ENCODE results near the gene CRB3. TPM values are rescaled to one million over a fixed set of nuclear protein-coding genes. Genes with fewer than 3 reads are reported as not detected.

The CRB3 gene
- polyA plus RNA-seq, 4 donors, result 54.8 to 120 (median 94.8) TPM

DNA sequence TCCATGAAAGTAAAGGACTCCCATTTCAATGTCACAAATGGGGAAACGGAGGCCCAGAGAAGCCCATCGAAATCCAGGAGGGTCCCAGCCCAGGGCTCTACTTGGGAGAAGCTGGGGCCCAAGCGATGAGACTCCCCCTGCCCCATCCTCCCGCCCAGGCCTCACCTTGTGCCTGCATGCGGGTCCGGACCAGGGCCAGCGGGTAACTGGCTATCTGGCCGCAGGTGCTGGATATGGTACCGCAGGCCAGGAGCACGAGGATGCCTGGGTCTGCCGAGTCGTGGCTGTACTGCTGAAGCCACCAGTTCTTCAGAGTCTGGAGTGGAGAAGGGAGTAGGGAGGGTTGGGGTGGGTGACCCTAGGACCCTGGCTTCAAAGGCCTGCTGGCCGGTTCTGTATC is 20.1 kb upstream of the CRB3 start:
- no peaks in the 10 kb centered on the region for H3K27me3 ChIP-seq (ENCODE audit: control insufficient read depth in 3 of 3, insufficient read depth in 3 of 3, low read length in 3 of 3)
- peaks cover 0 to 7% of the 10 kb centered on the region in 2 donors for H3K9me3 ChIP-seq (ENCODE audit: control insufficient read depth in 2 of 2, insufficient read depth in 1 of 2, low read depth in 1 of 2, low read length in 1 of 2)
- DNase-seq (no peak), FAIRE-seq (no peak)
- WGBS, 3 donors, result 88 to 94% (median 89%) methylated on average over 13 of the region's 13 CpGs
- peaks cover 0 to 11% (median 2%) of the 10 kb centered on the region in 3 donors for H3K36me3 ChIP-seq (ENCODE audit: control insufficient read depth in 3 of 3, insufficient read depth in 2 of 3, low read depth in 1 of 3, low read length in 3 of 3)
- H3K4me1 ChIP-seq (ENCODE audit: control insufficient read depth in 3 of 3, insufficient read depth in 2 of 3, low read depth in 1 of 3, low read length in 2 of 3), result no peaks in the 10 kb centered on the region
- no peak overlapping the region for H3K4me3 ChIP-seq (ENCODE audit: low read depth in 1 of 3, low read length in 3 of 3)
- H3K27ac ChIP-seq (ENCODE audit: low read depth in 1 of 3, low read length in 2 of 3), result no peak overlapping the region

DNA sequence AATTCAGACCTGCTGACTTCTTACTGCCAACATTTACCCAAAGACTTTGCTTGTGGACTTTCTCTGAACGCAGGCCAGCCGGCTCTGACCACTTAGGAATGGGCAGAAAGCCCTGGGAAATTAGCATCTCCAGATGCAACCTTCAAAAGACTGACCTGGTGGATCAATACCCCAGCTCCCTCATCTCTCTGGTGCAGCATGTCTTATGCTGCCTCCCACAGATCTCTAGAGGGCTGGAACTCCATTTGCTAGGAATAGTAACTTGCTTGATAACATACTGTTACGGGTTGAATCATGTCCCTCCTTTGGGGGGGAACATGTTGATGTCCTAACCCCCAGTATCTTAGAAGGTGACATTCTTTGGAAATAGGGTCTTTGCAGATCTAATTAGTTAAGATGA is 17.6 kb upstream of the CRB3 start:
- DNase-seq, result no peak
- 94 to 99% (median 99%) methylated on average over 3 of the region's 3 CpGs for WGBS, 3 donors
- Histone ChIP-seq H3K9me3 (ENCODE audit: control insufficient read depth in 2 of 2, insufficient read depth in 1 of 2, low read depth in 1 of 2, low read length in 1 of 2) (peaks cover 0 to 7% of the 10 kb centered on the region in 2 donors), H3K27ac (ENCODE audit: low read depth in 1 of 3, low read length in 2 of 3) (no peak overlapping the region), H3K27me3 (ENCODE audit: control insufficient read depth in 3 of 3, insufficient read depth in 3 of 3, low read length in 3 of 3) (no peaks in the 10 kb centered on the region), H3K36me3 (ENCODE audit: control insufficient read depth in 3 of 3, insufficient read depth in 2 of 3, low read depth in 1 of 3, low read length in 3 of 3) (peaks cover 0 to 16% (median 2%) of the 10 kb centered on the region in 3 donors), H3K4me3 (ENCODE audit: low read depth in 1 of 3, low read length in 3 of 3) (no peak overlapping the region), H3K4me1 (ENCODE audit: control insufficient read depth in 3 of 3, insufficient read depth in 2 of 3, low read depth in 1 of 3, low read length in 2 of 3) (no peaks in the 10 kb centered on the region)
- no peak for FAIRE-seq

DNA sequence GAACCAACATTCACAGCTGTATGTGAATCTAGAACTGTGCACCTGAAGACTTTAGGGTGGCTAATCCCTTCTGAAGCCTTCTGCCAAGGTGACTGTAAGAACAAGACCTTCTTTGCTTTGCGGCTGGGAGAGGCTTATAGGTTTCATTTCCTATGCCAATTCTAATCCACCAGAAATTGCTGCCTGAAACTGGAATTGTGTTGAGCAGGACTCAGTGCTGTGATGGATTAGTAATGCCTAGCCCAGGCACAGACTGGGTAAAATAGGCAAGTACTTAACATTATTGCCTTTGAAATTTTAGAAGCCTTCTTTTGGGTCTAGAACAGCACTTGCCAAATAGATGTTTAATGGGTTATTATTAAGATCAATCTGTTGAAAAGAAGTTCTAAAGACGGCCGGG is 16.0 kb upstream of the CRB3 start:
- H3K4me1 ChIP-seq (ENCODE audit: control insufficient read depth in 3 of 3, insufficient read depth in 2 of 3, low read depth in 1 of 3, low read length in 2 of 3), result no peaks in the 10 kb centered on the region
- peaks cover 2 to 19% (median 5%) of the 10 kb centered on the region in 3 donors for H3K36me3 ChIP-seq (ENCODE audit: control insufficient read depth in 3 of 3, insufficient read depth in 2 of 3, low read depth in 1 of 3, low read length in 3 of 3)
- H3K4me3 ChIP-seq (ENCODE audit: low read depth in 1 of 3, low read length in 3 of 3), result no peak overlapping the region
- no peaks in the 10 kb centered on the region for H3K27me3 ChIP-seq (ENCODE audit: control insufficient read depth in 3 of 3, insufficient read depth in 3 of 3, low read length in 3 of 3)
- peaks cover 0 to 8% of the 10 kb centered on the region in 2 donors for H3K9me3 ChIP-seq (ENCODE audit: control insufficient read depth in 2 of 2, insufficient read depth in 1 of 2, low read depth in 1 of 2, low read length in 1 of 2)
- no peak for FAIRE-seq
- no peak overlapping the region for H3K27ac ChIP-seq (ENCODE audit: low read depth in 1 of 3, low read length in 2 of 3)
- WGBS, 3 donors, result 93 to 97% (median 95%) methylated on average over 3 of the region's 3 CpGs
- DNase-seq, result no peak

DNA sequence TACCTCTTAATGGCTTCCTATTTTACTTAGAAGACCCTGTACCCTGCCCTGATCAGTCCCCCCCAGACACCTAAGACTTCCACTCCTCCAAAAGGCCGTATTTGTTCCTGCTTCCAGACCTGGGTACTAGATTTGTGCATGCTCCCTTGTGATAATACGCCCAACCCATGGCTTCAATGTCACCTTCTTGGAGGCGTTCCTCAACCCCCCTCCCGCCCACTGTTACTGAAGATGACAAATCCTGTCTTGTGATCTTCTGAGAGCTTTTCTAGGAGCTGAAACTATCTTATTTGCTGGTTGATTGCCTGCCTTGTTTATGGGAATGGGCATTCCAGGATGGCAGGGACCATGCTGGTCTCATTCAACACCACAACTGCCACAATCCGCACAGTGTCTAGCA is 13.9 kb upstream of the CRB3 start:
- H3K27ac ChIP-seq (ENCODE audit: low read depth in 1 of 3, low read length in 2 of 3), result no peak overlapping the region
- peaks cover 2 to 27% of the 10 kb centered on the region in 2 donors for H3K9me3 ChIP-seq (ENCODE audit: control insufficient read depth in 2 of 2, insufficient read depth in 1 of 2, low read depth in 1 of 2, low read length in 1 of 2)
- H3K4me1 ChIP-seq (ENCODE audit: control insufficient read depth in 3 of 3, insufficient read depth in 2 of 3, low read depth in 1 of 3, low read length in 2 of 3), result no peaks in the 10 kb centered on the region
- WGBS, 3 donors, result 95 to 96% (median 96%) methylated on average over 5 of the region's 5 CpGs
- H3K4me3 ChIP-seq (ENCODE audit: low read depth in 1 of 3, low read length in 3 of 3), result no peak overlapping the region
- H3K36me3 ChIP-seq (ENCODE audit: control insufficient read depth in 3 of 3, insufficient read depth in 2 of 3, low read depth in 1 of 3, low read length in 3 of 3), result peaks cover 4 to 34% (median 15%) of the 10 kb centered on the region in 3 donors
- DNase-seq, result no peak
- no peaks in the 10 kb centered on the region for H3K27me3 ChIP-seq (ENCODE audit: control insufficient read depth in 3 of 3, insufficient read depth in 3 of 3, low read length in 3 of 3)
- no peak for FAIRE-seq

DNA sequence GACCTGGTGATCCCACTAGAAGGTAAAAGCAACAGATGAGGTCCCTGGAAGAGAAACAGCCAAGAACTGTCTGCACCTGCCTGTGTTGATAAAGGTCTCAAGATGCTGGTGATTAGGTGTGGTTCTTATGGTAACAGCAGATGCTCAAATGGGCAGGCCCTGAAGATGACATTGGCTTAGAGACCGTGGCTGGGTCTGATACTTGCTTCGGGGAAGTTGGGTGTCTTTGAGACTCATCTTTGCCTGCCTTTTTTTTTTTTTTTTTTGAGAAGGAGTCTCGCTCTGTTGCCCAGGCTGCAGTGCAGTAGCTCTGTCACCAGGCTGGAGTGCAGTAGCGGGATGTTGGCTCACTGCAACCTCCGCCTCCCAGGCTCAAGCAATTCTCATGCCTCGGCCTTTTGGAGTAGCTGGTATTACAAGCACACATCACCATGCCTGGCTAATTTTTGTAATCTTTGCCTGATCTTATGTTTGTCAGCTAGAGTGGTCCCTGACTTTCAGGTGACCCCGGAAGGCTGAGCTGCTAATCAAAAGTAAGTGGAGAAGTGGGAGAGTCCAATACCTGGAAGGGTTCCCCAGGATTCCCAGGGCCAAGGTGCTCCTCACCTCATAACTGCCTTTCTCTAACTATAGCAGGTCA is 12.4 kb upstream of the CRB3 start:
- FAIRE-seq, result no peak
- 91 to 99% (median 92%) methylated on average over 7 of the region's 7 CpGs for WGBS, 3 donors

DNA sequence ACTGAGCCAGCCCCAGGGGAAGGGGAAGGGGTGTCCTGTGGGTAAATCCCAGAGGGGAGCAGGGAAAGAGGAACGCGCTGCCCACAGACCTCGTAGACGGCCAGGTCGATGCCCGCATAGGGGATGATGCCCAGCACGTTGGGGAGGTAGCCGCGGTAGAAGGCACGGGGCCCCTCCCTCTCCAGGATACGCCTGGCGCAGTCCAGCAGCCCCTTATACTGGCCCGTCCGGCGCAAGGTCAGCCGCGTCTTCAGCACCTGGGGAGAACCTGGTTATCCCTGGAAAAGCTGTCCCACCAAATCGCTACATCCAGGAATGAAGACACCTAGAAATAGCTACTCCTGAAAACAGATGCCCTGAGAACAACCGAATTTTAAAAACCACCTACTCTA is 11.9 kb upstream of the CRB3 start:
- FAIRE-seq (no peak), DNase-seq (no peak)
- H3K9me3 ChIP-seq (ENCODE audit: control insufficient read depth in 2 of 2, insufficient read depth in 1 of 2, low read depth in 1 of 2, low read length in 1 of 2), result peaks cover 2 to 20% of the 10 kb centered on the region in 2 donors
- H3K36me3 ChIP-seq (ENCODE audit: control insufficient read depth in 3 of 3, insufficient read depth in 2 of 3, low read depth in 1 of 3, low read length in 3 of 3), result peaks cover 8 to 38% (median 18%) of the 10 kb centered on the region in 3 donors
- no peaks in the 10 kb centered on the region for H3K27me3 ChIP-seq (ENCODE audit: control insufficient read depth in 3 of 3, insufficient read depth in 3 of 3, low read length in 3 of 3)
- H3K4me3 ChIP-seq (ENCODE audit: low read depth in 1 of 3, low read length in 3 of 3), result no peak overlapping the region
- no peak overlapping the region for H3K27ac ChIP-seq (ENCODE audit: low read depth in 1 of 3, low read length in 2 of 3)
- no peaks in the 10 kb centered on the region for H3K4me1 ChIP-seq (ENCODE audit: control insufficient read depth in 3 of 3, insufficient read depth in 2 of 3, low read depth in 1 of 3, low read length in 2 of 3)
- WGBS, 3 donors, result 96 to 97% (median 97%) methylated on average over 18 to 19 of the region's 19 CpGs

More for the DNA sequence above, 12.4 kb upstream of the CRB3 start:
- Histone ChIP-seq H3K36me3 (ENCODE audit: control insufficient read depth in 3 of 3, insufficient read depth in 2 of 3, low read depth in 1 of 3, low read length in 3 of 3) (peaks cover 8 to 37% (median 18%) of the 10 kb centered on the region in 3 donors), H3K27ac (ENCODE audit: low read depth in 1 of 3, low read length in 2 of 3) (no peak overlapping the region), H3K4me3 (ENCODE audit: low read depth in 1 of 3, low read length in 3 of 3) (no peak overlapping the region), H3K4me1 (ENCODE audit: control insufficient read depth in 3 of 3, insufficient read depth in 2 of 3, low read depth in 1 of 3, low read length in 2 of 3) (no peaks in the 10 kb centered on the region), H3K9me3 (ENCODE audit: control insufficient read depth in 2 of 2, insufficient read depth in 1 of 2, low read depth in 1 of 2, low read length in 1 of 2) (peaks cover 2 to 20% of the 10 kb centered on the region in 2 donors), H3K27me3 (ENCODE audit: control insufficient read depth in 3 of 3, insufficient read depth in 3 of 3, low read length in 3 of 3) (no peaks in the 10 kb centered on the region)
- DNase-seq, result no peak

DNA sequence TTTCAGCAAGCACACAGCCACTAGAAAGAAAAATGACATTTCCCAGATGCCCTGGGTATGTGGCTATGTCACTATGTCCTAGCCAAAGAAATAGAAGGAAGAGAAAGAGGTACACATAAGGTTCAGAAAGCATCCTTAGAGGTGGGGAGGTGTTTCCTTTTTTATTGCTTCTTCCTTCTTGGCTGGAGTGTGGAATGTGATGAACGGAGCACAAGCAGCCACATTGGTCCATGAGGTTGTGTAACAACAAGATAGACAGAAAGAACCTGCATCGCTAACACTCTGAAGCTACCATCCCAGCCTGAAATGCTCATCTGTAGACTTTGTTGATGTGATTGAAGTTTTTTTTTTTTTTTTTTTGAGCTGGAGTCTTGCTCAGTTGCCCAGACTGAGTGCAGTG is 11.2 kb upstream of the CRB3 start:
- Histone ChIP-seq H3K4me3 (ENCODE audit: low read depth in 1 of 3, low read length in 3 of 3) (no peak overlapping the region), H3K9me3 (ENCODE audit: control insufficient read depth in 2 of 2, insufficient read depth in 1 of 2, low read depth in 1 of 2, low read length in 1 of 2) (peaks cover 2 to 20% of the 10 kb centered on the region in 2 donors)
- FAIRE-seq, result no peak

DNA sequence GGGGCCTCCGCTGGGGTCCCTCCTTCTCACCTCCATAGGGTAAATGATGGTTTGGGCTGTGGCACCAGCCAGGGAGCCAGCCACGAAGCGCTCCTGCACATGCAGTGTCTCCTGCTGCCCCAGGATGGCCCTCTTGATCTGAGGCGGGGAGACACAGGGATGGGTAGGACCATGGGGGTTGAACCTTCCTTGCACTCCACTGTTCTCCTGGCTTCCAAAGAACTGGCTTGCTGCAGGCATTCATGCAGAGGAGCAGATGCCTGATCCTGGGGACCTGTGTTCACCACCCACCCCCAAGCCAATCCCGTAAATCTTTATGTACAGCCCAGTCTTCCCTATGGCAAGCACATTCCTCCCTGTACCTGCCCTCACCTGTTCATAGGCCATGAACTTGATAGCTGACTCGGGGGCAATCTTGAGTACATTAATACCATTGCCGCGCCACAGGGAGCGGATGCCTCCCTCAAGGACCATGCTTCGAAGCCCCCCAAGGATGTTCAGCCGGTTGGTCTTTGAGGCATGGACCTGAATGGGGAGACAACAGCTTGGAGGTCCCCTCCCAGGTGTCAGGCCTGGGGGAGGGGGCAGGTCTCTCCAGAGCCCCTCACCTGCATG is 10.0 kb upstream of the CRB3 start:
- Histone ChIP-seq H3K4me1 (ENCODE audit: control insufficient read depth in 3 of 3, insufficient read depth in 2 of 3, low read depth in 1 of 3, low read length in 2 of 3) (peaks cover 0 to 6% (median 0%) of the 10 kb centered on the region in 3 donors), H3K9me3 (ENCODE audit: control insufficient read depth in 2 of 2, insufficient read depth in 1 of 2, low read depth in 1 of 2, low read length in 1 of 2) (peaks cover 2 to 20% of the 10 kb centered on the region in 2 donors), H3K36me3 (ENCODE audit: control insufficient read depth in 3 of 3, insufficient read depth in 2 of 3, low read depth in 1 of 3, low read length in 3 of 3) (peaks cover 8 to 40% (median 20%) of the 10 kb centered on the region in 3 donors), H3K4me3 (ENCODE audit: low read depth in 1 of 3, low read length in 3 of 3) (no peak overlapping the region), H3K27me3 (ENCODE audit: control insufficient read depth in 3 of 3, insufficient read depth in 3 of 3, low read length in 3 of 3) (no peaks in the 10 kb centered on the region), H3K27ac (ENCODE audit: low read depth in 1 of 3, low read length in 2 of 3) (no peak overlapping the region)
- no peak for FAIRE-seq
- WGBS, 3 donors, result 97 to 98% (median 97%) methylated on average over 11 of the region's 11 CpGs
- no peak for DNase-seq

More for the DNA sequence above, 11.2 kb upstream of the CRB3 start:
- 100% methylated on average over 2 of the region's 2 CpGs for WGBS, 3 donors
- no peaks in the 10 kb centered on the region for H3K4me1 ChIP-seq (ENCODE audit: control insufficient read depth in 3 of 3, insufficient read depth in 2 of 3, low read depth in 1 of 3, low read length in 2 of 3)
- peaks cover 8 to 40% (median 20%) of the 10 kb centered on the region in 3 donors for H3K36me3 ChIP-seq (ENCODE audit: control insufficient read depth in 3 of 3, insufficient read depth in 2 of 3, low read depth in 1 of 3, low read length in 3 of 3)
- H3K27me3 ChIP-seq (ENCODE audit: control insufficient read depth in 3 of 3, insufficient read depth in 3 of 3, low read length in 3 of 3), result no peaks in the 10 kb centered on the region
- DNase-seq, result no peak
- no peak overlapping the region for H3K27ac ChIP-seq (ENCODE audit: low read depth in 1 of 3, low read length in 2 of 3)
